NK-92 treated with Interleukin-12 subunit alpha and Interleukin-12 subunit beta, amount 100 ng/mL, for 24 hours (cell line): Measurements from ENCODE around the gene CCL4.
"Not testable (repeated sequence)": the region's sequence is repeated elsewhere in the genome, so short reads cannot be mapped to it uniquely, and the experiment has no call there.

Experiments used
- DNase-seq: peaks from one replicate; lab custom pipeline; 2025; lab: John Stamatoyannopoulos, UW

Gene CCL4

GRCh38 chr17:36103401-36103975 is at the start of gene CCL4:
Gene CCL4, plus strand, starts transcription at chr17:36103827. Its CDS starts 79 bp downstream, at chr17:36103906.
- DNase-seq: peak; percentile 81

- no peak for DNase-seq
Measured at GRCh38 chr17:36055171-36055570, 48.5 kb upstream of the CCL4 start.

- no peak for DNase-seq
Measured at GRCh38 chr17:36055921-36056520, 47.6 kb upstream of the CCL4 start.

- DNase-seq: no peak
Measured at GRCh38 chr17:36057911-36058310, 45.7 kb upstream of the CCL4 start.

- DNase-seq: no peak
Measured at GRCh38 chr17:36059406-36059805, 44.2 kb upstream of the CCL4 start.

- DNase-seq: no peak
Measured at GRCh38 chr17:36060816-36061215, 42.8 kb upstream of the CCL4 start.

- peak; percentile 45 for DNase-seq
Measured at GRCh38 chr17:36063786-36064541, 39.7 kb upstream of the CCL4 start, which contains the start of gene CCL18. Gene CCL18, plus strand, starts transcription at chr17:36064272. Its CDS starts 71 bp downstream, at chr17:36064343.

GRCh38 chr17:36066365-36066985 is 37.2 kb upstream of the CCL4 start:
- peak; percentile 79 for DNase-seq

GRCh38 chr17:36068524-36068923 is 35.1 kb upstream of the CCL4 start:
- peak; percentile 46 for DNase-seq

- DNase-seq: no peak
Measured at GRCh38 chr17:36069136-36069535, 34.5 kb upstream of the CCL4 start.

GRCh38 chr17:36070427-36070826 is 33.2 kb upstream of the CCL4 start:
- no peak for DNase-seq

- no peak for DNase-seq
Measured at GRCh38 chr17:36071751-36072150, 31.9 kb upstream of the CCL4 start.

- DNase-seq: peak; percentile 88
Measured at GRCh38 chr17:36072431-36073121, 31.1 kb upstream of the CCL4 start.

GRCh38 chr17:36074365-36074764 is 29.3 kb upstream of the CCL4 start:
- no peak for DNase-seq

- peak; percentile 43 for DNase-seq
Measured at GRCh38 chr17:36081681-36082471, 21.8 kb upstream of the CCL4 start.

- DNase-seq: peak; percentile 87
Measured at GRCh38 chr17:36082482-36083120, 21.0 kb upstream of the CCL4 start.

- not testable (repeated sequence) for DNase-seq
Measured at GRCh38 chr17:36083691-36084090, 19.9 kb upstream of the CCL4 start.

- DNase-seq: no peak
Measured at GRCh38 chr17:36085765-36086164, 17.9 kb upstream of the CCL4 start.

GRCh38 chr17:36086791-36087190 is 16.8 kb upstream of the CCL4 start:
- DNase-seq: no peak

- DNase-seq: not testable (repeated sequence)
Measured at GRCh38 chr17:36087471-36087870, 16.2 kb upstream of the CCL4 start.
